Amygdala (tissue), 56 donors: ENCODE measurements around the gene ABCA13.
A peak's percentile ranks its signal among the peaks of the same experiment; 100 is the strongest.

Source experiments
- DNase-seq, 56 donors: peaks; one replicate each; lab custom pipeline; 2025; lab: John Stamatoyannopoulos, UW

Gene ABCA13

DNA sequence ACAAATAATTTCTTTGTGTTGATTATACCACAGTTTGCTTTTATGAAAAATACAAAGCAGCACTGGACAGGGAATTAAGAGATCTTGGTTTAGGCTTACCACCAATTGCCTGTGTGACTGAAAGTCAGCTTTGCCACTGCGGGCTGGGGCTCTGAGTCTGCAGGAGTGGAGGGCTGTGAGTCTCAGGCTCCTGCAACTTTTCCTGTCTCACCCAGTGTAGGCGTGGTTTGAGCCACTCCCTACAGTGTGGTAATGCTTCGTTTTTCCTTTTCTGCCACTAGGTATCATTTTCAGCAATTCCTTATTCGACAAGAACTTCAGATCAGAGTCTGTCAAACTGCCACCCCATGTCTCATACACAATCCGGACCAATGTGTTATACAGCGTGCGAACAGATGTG, 180.6 kb downstream of the ABCA13 start:
- DNase-seq = no peak

- DNase-seq = no peak
Observed at GRCh38 chr7:48355346-48355745, 184.1 kb downstream of the ABCA13 start.

DNA sequence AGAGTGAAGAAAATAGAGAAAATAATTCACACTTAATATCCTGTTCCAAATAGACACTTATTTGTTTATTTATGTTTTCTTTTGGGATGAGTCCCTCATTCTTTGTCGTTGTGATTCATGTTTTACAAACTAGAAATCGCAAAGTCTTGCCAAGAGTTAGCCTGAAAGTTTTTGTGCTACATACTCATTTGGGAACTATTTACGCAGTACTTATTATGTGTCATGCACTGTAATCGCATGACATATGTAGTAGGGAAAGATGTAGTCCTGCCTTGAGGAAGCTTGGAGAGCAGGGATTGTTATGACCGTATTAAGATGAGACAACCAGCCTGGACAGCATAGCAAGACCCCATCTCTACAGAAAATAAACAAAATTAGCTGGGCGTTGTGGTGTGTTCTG, 189.3 kb downstream of the ABCA13 start:
- DNase-seq = no peak

- no peak for DNase-seq
Observed at GRCh38 chr7:48363174-48363573, 191.9 kb downstream of the ABCA13 start.

DNA sequence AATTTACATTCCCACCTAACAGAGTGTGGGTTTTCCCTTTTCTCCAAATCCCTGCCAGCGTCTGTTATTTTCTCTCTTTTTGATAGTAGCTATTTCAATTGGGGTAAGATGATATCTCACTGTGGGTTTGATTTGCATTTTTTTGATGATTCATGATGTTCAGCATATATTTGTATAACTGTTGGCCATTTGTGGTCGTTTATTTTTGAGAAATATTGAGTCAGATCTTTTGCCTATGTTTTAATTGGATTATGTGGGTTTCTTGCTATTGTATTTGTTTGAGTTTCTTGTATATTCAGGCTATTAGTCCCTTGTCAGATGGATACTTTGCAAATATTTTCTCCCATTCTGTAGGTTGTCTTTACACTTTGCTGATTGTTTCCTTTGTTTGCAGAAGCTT, 193.8 kb downstream of the ABCA13 start:
- DNase-seq = no peak

DNA sequence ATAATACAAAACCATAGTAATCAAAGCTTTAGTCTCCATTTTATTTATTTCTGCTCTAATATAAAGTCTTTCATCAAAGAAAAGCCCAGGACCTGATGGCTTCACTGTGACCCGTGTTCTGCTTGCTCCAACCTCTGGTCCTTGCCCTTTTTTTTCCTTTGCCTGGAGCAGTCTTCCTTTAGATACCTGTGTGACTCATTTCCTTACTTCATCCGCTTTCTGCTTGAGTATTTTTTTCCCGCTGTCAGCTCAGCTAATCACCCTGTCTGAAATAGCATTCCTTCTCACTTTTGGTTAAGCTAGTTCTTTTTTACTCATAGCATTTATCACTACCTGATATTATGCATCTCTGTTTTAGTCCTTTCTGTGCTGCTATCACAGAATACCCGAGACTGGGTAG, 194.8 kb downstream of the ABCA13 start:
- no peak for DNase-seq

GRCh38 chr7:48376263-48376662, 205.0 kb downstream of the ABCA13 start:
- no peak for DNase-seq

DNA sequence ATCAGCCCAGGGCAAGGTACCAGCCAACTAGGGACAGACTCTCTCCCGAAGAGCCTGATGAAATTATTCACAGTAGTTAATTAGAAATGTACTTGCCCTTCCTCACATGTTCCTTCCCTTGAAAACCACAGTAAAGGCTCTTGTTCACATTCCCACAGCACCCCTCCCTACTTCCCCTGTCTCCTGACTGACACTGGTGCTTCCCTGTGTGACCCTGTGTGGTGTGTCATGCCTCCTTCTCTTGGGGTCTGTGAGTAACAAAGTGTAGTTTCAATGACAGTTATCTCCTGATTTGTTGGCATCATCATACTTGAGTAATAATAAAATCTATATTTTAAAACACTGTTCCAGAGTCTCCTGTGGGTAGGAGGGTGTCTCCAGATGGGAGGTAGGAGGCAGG, 209.7 kb downstream of the ABCA13 start:
- DNase-seq = peak in 5 of 56 donors; percentile 6 to 45 (median 17)

DNA sequence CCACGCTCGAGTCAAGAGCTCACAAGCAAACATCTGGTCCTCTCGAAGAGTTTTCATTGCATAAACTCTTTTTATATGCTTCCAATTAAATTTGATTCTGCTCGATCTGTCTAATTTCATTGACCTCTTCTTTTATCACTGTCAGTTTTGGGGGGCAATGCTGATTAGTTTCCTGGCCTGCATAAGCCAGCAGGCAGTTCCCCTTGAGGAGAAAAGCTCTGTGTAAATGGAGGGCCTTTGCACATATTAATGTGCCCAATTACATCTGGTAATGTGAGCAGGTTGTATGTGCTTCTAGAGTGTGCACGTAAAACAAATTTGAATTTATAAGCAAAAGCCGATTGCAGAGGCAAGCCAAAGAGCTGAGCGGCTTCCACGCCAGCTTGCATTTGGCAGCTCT, 210.3 kb downstream of the ABCA13 start:
- no peak for DNase-seq

GRCh38 chr7:48384180-48384752, 213.0 kb downstream of the ABCA13 start:
- no peak for DNase-seq

GRCh38 chr7:48387932-48388331, 216.7 kb downstream of the ABCA13 start:
- DNase-seq = no peak

DNA sequence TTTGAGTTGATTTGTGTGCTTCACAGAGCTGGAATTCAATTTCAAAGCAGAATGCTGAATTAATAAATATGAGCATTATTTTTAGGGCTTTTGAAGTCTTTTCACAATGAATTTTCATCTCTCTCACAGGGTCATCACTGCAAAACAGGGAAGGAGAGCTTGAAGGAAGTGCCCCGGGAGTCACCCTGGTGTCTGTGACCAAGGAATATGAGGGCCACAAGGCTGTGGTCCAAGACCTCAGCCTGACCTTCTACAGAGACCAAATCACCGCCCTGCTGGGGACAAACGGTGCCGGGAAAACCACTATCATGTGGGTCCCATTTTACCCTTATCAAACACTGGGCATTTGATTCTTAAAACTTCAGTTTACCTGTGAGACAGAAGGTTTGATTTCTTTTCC, 217.7 kb downstream of the ABCA13 start:
- DNase-seq = no peak

- DNase-seq = peak in 1 of 56 donors; percentile 4
Observed at GRCh38 chr7:48389977-48390376, 218.7 kb downstream of the ABCA13 start.

GRCh38 chr7:48390388-48391327, 219.4 kb downstream of the ABCA13 start:
- peak in 1 of 56 donors; percentile 18 for DNase-seq

DNA sequence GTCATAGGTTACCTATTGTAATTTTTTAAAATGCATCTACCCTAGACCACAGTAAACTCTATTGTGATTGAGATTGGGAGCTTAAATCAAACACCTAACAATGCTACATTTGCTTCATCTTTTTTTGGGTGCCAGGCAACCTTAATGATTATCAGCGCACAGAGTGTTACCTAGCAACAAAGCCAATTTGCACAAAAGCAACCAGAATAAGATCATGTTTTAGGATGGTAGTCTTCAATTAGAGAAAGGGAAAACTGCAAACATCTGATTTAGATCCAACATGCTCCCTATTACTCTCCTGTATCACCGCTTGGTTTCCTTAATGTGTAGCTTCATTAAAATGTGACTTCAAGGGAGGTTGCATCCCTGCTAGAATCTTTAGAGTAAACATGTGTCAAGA, 226.9 kb downstream of the ABCA13 start:
- DNase-seq = no peak

DNA sequence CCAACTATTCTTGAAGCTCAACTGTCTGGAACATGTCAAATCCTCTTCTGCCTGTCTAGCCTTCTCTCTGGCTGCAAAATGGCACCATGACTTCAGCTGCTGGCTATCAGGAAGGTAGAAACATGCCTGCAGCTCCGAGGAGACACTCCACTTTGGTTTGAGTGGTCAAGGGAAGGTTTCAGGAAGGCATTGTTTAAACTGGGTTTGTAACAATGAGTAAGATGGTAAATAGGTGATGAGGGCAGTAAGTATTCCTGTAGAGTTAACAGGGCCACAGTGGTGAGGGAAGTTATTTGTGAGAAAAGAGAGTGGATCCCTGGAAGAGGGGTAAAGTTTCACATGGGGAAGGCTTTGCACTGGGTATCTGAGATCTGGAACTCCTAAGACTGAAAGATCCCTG, 231.5 kb downstream of the ABCA13 start:
- no peak for DNase-seq

GRCh38 chr7:48408731-48409130, 237.5 kb downstream of the ABCA13 start:
- DNase-seq = peak in 1 of 56 donors; percentile 6

DNA sequence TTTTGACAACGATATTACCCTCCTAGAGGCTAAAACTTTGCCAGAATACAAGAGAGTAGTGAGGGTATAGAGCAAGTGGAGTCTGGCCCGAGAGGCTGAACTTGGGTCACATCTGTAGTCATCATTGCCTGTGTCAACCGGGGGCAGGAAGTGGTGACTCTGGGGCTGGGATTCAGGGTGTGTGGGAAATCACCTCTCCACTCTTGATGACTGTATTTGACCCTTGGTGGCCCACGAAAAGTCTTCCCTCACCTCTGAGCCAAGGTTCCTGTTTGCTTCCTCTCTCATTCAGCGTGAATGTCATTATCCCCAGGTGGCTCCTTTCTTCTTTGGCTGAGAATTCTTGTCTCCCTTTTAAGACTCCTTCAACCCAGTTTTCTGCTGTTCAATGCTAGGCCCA, 240.4 kb downstream of the ABCA13 start:
- no peak for DNase-seq

DNA sequence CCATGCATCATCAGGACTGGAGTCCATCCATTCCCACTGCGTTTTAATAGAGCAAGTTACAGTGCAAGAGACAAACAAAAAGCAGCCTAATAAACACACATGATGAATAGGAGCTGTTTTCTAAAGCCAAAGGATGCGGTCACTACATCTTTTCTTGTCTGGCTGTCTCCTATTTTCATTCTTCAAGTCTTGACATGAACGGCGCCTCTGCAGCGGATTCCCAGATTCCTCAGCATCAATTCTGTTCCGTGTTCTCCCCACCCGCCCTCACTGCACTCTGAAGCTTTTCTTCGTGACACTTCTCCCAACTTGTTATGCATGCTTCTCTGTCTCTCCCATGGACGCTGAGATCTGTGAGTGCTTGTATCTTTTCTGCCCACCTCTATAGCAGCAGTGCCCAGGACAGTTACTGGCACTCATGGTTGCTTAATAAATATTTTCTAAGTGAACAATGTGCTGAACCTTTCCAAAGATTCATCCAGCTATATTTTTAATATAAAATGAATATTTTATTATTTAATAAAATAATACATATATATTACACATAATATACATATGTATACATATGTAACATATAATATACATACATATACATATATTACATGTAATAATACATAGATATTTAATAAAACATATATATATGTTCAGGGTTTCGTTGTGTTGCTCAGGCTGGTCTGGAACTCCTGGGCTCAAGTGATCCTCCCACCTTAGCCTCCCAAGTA, 242.9 kb downstream of the ABCA13 start:
- no peak for DNase-seq

GRCh38 chr7:48416327-48416908, 245.2 kb downstream of the ABCA13 start:
- no peak for DNase-seq

DNA sequence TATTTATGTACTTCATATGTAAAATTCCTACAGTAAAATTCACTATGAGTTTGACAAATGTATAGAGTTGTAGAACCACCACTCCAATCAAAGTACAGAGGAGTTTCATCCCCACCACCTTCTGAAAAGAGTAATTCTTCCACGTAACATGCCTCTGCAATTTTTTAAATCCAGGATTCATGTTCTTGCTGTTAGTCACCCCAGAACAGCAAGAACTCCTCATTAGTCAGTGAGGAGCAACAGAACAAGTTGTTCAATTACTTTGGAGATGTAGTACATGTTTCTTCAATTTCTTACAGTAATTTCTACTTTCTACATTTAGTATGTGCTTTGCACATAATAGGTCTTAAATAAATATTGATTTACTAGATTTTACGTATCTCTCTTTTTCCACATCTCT, 248.1 kb downstream of the ABCA13 start:
- no peak for DNase-seq
